Bronchial epithelial cell (primary cell): ENCODE measurements around the gene LKAAEAR1. TPM values are rescaled to one million over a fixed set of nuclear protein-coding genes. Genes with fewer than 3 reads are reported as not detected.

ENCODE experiments used
- DNase-seq: peaks from one replicate; pipeline ENCODE4 v3.0.0-alpha.2; 2010; ENCODE audit warnings: low read depth
- FAIRE-seq: peaks from 2 replicates; lab custom pipeline; 2011; peaks lifted over from hg19 to GRCh38; lab: Jason Lieb, UNC
- H3K27me3 ChIP-seq: 2 replicates; pipeline ENCODE4 v1.5.1; 2011; ENCODE audit warnings: low read length; ENCODE audit not compliant: control insufficient read depth, insufficient read depth
- H3K36me3 ChIP-seq: 2 replicates; pipeline ENCODE4 v1.5.1; 2011; ENCODE audit warnings: low read length; ENCODE audit not compliant: control insufficient read depth, insufficient read depth
- H3K4me3 ChIP-seq: 2 replicates; pipeline ENCODE4 v1.5.1; 2011; ENCODE audit warnings: mild to moderate bottlenecking, low read depth, low read length, control low read depth
- CTCF ChIP-seq: IDR thresholded peaks from 2 replicates; pipeline ENCODE4 v1.5.1; 2011; ENCODE audit warnings: mild to moderate bottlenecking, moderate library complexity, low read length, control low read depth, inconsistent platforms; ENCODE audit not compliant: insufficient read depth, severe bottlenecking
- total RNA-seq: library from RNA; depleted of rRNA; stranded (reverse); fragments of >200 nt; gene quantifications from 2 replicates; pipeline ENCODE4 v1.2.1, GENCODE V29; 2014

LKAAEAR1 gene
- total RNA-seq, 1 donor from 2014 or later, result not detected

DNA sequence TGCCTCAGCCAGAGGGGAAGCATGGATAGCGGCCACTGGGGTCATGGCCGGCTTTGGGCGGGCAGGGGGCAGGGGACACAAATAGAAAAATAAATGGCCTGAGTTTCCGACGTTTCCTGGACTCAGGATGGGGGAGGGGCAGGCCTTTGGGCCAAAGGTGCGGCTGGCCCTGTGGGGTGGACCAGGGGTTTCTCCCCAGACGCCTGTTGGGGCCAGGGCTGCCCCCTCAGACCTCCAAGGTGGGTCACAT lies 27.6 kb downstream of the LKAAEAR1 start:
- DNase-seq (no peak), FAIRE-seq (no peak)
- H3K4me3 ChIP-seq, result no peak overlapping the region
- H3K27me3 ChIP-seq, result no peaks in the 10 kb centered on the region
- H3K36me3 ChIP-seq, result no peaks in the 10 kb centered on the region
- no peak for TF ChIP-seq CTCF

DNA sequence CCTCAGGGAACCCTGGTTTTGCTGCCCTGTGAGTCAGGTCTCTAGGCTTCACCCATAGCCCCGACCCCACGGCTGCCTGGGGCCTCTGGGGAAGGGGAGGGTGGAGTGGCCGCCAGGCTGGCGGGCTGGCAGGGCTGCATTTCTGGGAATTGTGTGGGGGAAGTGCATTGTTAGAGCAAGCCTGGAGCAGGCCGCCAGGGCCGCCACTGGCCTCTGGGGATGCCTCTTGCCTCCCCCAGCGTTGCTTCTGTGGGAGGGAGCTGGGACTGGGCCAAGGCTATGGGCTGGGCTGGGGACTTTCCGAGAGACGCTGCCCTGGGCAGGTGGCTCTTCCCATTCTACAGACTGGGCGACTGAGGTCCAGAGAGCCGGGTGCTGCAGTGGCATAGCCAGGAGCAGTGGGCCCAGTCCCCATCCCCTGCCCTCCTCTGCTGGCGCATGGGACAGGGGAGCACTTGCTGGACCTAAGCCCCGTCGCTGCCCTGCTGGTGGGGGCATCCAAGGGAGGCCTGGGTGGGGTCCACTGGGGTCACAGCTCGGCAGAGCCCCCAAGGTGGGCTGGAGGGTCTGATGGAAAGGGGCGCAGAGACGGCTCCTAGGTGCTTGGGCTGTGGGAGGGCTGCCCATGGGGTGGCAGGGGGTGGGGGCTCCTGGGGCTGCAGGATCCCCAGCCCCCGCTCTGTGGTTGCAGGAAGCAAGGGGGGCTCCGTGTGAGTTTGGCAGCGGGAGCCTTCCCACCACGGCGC lies 28.1 kb downstream of the LKAAEAR1 start:
- H3K4me3 ChIP-seq, result no peak overlapping the region
- FAIRE-seq (no peak), DNase-seq (no peak)
- no peak for TF ChIP-seq CTCF
- no peaks in the 10 kb centered on the region for H3K36me3 ChIP-seq
- peaks cover 2% of the 10 kb centered on the region for H3K27me3 ChIP-seq

- peaks cover 2% of the 10 kb centered on the region for H3K27me3 ChIP-seq
- no peak for TF ChIP-seq CTCF
- H3K36me3 ChIP-seq, result no peaks in the 10 kb centered on the region
- DNase-seq (no peak), FAIRE-seq (no peak)
- H3K4me3 ChIP-seq, result no peak overlapping the region
Observed at GRCh38 chr20:64055396-64055892, 28.8 kb downstream of the LKAAEAR1 start.

- no peak for FAIRE-seq
- peaks cover 4% of the 10 kb centered on the region for H3K27me3 ChIP-seq
- H3K36me3 ChIP-seq, result no peaks in the 10 kb centered on the region
- no peak overlapping the region for H3K4me3 ChIP-seq
- TF ChIP-seq CTCF, result peak; percentile 9
- DNase-seq, result no peak
Observed at GRCh38 chr20:64053841-64054661, 30.1 kb downstream of the LKAAEAR1 start.

- H3K27me3 ChIP-seq, result peaks cover 4% of the 10 kb centered on the region
- no peaks in the 10 kb centered on the region for H3K36me3 ChIP-seq
- FAIRE-seq (no peak), DNase-seq (no peak)
- no peak for TF ChIP-seq CTCF
- H3K4me3 ChIP-seq, result no peak overlapping the region
Observed at GRCh38 chr20:64052987-64053840, 31.0 kb downstream of the LKAAEAR1 start.
